Loucy (cell line): Measurements from ENCODE around the gene AGBL1.

Experiments
- H2AFZ ChIP-seq: fragments of 200-600 bp; sonication (generic); 2 replicates; pipeline ENCODE4 v1.6.0; 2016; ENCODE audit warnings: antibody characterized with exemption, mild to moderate bottlenecking, low read length, moderate library complexity
- H3F3A ChIP-seq: fragments of 200-600 bp; 2 replicates; pipeline ENCODE4 v1.6.0; 2016; ENCODE audit warnings: antibody characterized with exemption, low read depth, mild to moderate bottlenecking
- H3K27me3 ChIP-seq: fragments of 200-600 bp; sonication (generic); 2 replicates; pipeline ENCODE4 v1.6.1; 2014; ENCODE audit warnings: low read length, mild to moderate bottlenecking; ENCODE audit not compliant: insufficient read depth, poor library complexity, severe bottlenecking
- H3K36me3 ChIP-seq: fragments of 200-600 bp; sonication (generic); 2 replicates; pipeline ENCODE4 v1.6.1; 2016; ENCODE audit warnings: low read length; ENCODE audit not compliant: insufficient read depth
- H3K4me1 ChIP-seq: fragments of 200-600 bp; sonication (generic); 2 replicates; pipeline ENCODE4 v1.5.1; 2014; ENCODE audit warnings: low read length, mild to moderate bottlenecking; ENCODE audit not compliant: insufficient read depth, poor library complexity, severe bottlenecking
- H3K4me2 ChIP-seq: fragments of 200-600 bp; sonication (generic); 2 replicates; pipeline ENCODE4 v1.6.0; 2014; ENCODE audit warnings: antibody characterized with exemption, low read length, low read depth, mild to moderate bottlenecking; ENCODE audit not compliant: poor library complexity, severe bottlenecking
- H3K4me3 ChIP-seq: fragments of 200-600 bp; sonication (generic); 2 replicates; pipeline ENCODE4 v1.5.1; 2014; ENCODE audit warnings: low read length, mild to moderate bottlenecking, mixed read lengths; ENCODE audit not compliant: poor library complexity, severe bottlenecking
- H3K79me2 ChIP-seq: fragments of 200-600 bp; sonication (generic); 2 replicates; pipeline ENCODE4 v1.6.1; 2014; ENCODE audit warnings: low read length; ENCODE audit not compliant: insufficient read depth
- H3K9ac ChIP-seq: fragments of 200-600 bp; sonication (generic); 2 replicates; pipeline ENCODE4 v1.6.0; 2014; ENCODE audit warnings: mild to moderate bottlenecking, low read depth, low read length, moderate library complexity; ENCODE audit not compliant: poor library complexity, severe bottlenecking
- H3K9me2 ChIP-seq: fragments of 200-600 bp; sonication (generic); replicated peaks from 2 replicates; pipeline ENCODE4 v1.6.1; 2016; ENCODE audit warnings: low read depth, low read length, mixed read lengths
- H3K9me3 ChIP-seq: fragments of 200-600 bp; sonication (generic); 2 replicates; pipeline ENCODE4 v1.6.1; 2014; ENCODE audit warnings: mild to moderate bottlenecking, antibody characterized with exemption, low read length, low read depth; ENCODE audit not compliant: insufficient read depth
- H4K20me1 ChIP-seq: fragments of 200-600 bp; sonication (generic); 2 replicates; pipeline ENCODE4 v1.6.0; 2014; ENCODE audit warnings: antibody characterized with exemption, low read length, mild to moderate bottlenecking; ENCODE audit not compliant: insufficient read depth, poor library complexity, severe bottlenecking
- EZH2phosphoT487 ChIP-seq: fragments of 200-600 bp; IDR thresholded peaks from 2 replicates; pipeline ENCODE4 v1.6.1; 2018; ENCODE audit warnings: antibody characterized with exemption, mild to moderate bottlenecking, moderate library complexity, borderline replicate concordance
- TF ChIP-seq, protein P1 (sequence below): fragments of 200-600 bp; sonication (generic); conservative IDR thresholded peaks from 2 replicates; pipeline ENCODE4 v1.5.1; 2014; ENCODE audit warnings: mild to moderate bottlenecking, antibody characterized with exemption, low read length

Gene AGBL1

DNA sequence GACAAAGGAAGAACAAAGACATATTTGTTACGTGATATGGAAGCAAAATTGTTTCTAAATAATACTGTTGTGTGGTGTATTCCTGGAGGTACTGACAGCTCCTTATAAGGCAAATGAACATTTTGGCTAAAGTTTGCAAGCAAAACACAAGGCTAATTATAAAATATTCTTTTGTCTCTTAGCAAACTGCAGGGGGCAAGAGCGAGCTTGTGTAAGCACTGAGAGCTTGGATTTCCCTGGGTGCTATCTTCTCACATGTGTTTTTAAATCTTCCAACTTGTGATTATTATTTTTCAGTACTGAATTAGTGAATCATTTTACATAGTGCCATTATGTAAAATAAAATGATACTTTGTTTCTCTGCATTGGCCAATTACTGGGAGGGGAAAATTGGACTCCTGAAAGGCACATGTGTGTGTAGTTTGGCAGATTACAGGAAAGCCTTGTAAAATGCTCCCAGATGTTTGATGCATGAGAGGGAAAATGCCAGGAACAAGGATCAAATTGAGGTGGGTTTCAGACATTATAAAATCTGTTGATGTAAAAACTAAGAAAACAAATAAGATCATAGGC lies 611.5 kb downstream of the AGBL1 start:
- Histone ChIP-seq H3K9me3 (no peaks in the 10 kb centered on the region), H2AFZ (no peak overlapping the region), H3K4me2 (no peak overlapping the region), H3K9ac (no peak overlapping the region), H3K4me3 (no peak overlapping the region), H3F3A (no peaks in the 10 kb centered on the region), H3K79me2 (no peaks in the 10 kb centered on the region), H3K27me3 (no peaks in the 10 kb centered on the region), H3K9me2 (no peaks in the 10 kb centered on the region), H4K20me1 (no peaks in the 10 kb centered on the region), H3K4me1 (no peaks in the 10 kb centered on the region), H3K36me3 (no peaks in the 10 kb centered on the region)
- TF ChIP-seq EZH2phosphoT487: no peak
- TF ChIP-seq, protein P1, sequence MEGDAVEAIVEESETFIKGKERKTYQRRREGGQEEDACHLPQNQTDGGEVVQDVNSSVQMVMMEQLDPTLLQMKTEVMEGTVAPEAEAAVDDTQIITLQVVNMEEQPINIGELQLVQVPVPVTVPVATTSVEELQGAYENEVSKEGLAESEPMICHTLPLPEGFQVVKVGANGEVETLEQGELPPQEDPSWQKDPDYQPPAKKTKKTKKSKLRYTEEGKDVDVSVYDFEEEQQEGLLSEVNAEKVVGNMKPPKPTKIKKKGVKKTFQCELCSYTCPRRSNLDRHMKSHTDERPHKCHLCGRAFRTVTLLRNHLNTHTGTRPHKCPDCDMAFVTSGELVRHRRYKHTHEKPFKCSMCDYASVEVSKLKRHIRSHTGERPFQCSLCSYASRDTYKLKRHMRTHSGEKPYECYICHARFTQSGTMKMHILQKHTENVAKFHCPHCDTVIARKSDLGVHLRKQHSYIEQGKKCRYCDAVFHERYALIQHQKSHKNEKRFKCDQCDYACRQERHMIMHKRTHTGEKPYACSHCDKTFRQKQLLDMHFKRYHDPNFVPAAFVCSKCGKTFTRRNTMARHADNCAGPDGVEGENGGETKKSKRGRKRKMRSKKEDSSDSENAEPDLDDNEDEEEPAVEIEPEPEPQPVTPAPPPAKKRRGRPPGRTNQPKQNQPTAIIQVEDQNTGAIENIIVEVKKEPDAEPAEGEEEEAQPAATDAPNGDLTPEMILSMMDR: 0 out of 2 replicates have a peak, but pooled peaks have one; percentile 25

DNA sequence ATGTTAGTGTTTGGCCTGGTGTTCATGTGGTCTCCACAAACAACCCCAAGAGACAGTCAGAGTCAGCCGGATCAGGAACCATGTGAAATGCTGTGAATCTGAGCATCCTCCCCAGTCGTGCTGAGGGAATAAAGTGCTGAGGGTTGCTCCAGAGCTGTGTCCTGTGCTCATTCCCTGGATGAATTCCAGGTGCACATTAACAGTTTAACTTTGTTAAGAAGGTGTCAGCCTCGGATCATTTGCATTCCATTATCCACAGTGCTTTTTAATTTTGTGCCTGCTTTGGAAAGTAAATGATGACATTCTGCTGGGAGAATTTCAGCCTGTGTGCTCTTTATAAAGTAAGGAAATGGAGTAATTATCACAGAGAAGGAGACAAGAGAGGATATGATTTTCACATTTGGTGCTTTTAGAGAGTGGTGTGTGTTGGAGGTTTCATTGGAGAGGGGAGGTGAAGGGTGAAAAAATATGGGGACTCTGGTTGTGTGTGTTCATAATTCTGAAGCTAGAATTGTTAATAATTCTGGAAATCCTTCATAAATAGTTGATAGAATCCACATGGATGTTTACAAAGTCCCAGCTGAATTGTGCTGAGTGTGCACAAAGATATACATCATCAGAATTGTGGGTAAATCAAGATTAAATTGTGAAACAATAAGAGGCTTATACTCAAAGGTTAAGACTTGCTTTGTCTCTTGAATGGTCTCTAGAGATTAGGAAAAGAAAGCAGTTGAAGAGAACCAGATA lies 621.4 kb downstream of the AGBL1 start:
- Histone ChIP-seq H3K4me1 (no peaks in the 10 kb centered on the region), H4K20me1 (no peaks in the 10 kb centered on the region), H3K36me3 (no peaks in the 10 kb centered on the region), H3K4me3 (no peak overlapping the region), H3K27me3 (no peaks in the 10 kb centered on the region), H3K9ac (no peak overlapping the region), H3K4me2 (no peak overlapping the region), H3K9me2 (no peaks in the 10 kb centered on the region), H2AFZ (no peak overlapping the region), H3K79me2 (no peaks in the 10 kb centered on the region), H3F3A (no peaks in the 10 kb centered on the region), H3K9me3 (no peaks in the 10 kb centered on the region; the same call in 1 of the 2 replicates)
- TF ChIP-seq, protein P1: no peak
- no peak for TF ChIP-seq EZH2phosphoT487

- Histone ChIP-seq H3K4me2 (no peak overlapping the region), H3K9me3 (no peaks in the 10 kb centered on the region), H3K4me1 (no peaks in the 10 kb centered on the region), H3K27me3 (no peaks in the 10 kb centered on the region), H4K20me1 (no peaks in the 10 kb centered on the region), H3K9me2 (no peaks in the 10 kb centered on the region), H2AFZ (no peak overlapping the region), H3K36me3 (no peaks in the 10 kb centered on the region), H3K79me2 (no peaks in the 10 kb centered on the region), H3K4me3 (no peak overlapping the region), H3K9ac (no peak overlapping the region), H3F3A (no peaks in the 10 kb centered on the region)
- TF ChIP-seq, protein P1: no peak
- no peak for TF ChIP-seq EZH2phosphoT487
These were observed 621.9 kb downstream of the AGBL1 start for GRCh38 chr15:86701611-86701963.
